Fibroblast of villous mesenchyme (primary cell): ENCODE measurements around the gene CHD5. TPM values are rescaled to one million over a fixed set of nuclear protein-coding genes. Genes with fewer than 3 reads are reported as not detected.
A peak's percentile ranks its signal among the peaks of the same experiment; 100 is the strongest.

Experiments
- DNase-seq: peaks from one replicate; pipeline ENCODE4 v3.0.0-alpha.2; 2010; ENCODE audit warnings: low read depth
- H3K4me3 ChIP-seq: 2 replicates; pipeline ENCODE4 v1.5.1; 2011; ENCODE audit warnings: low read depth, mild to moderate bottlenecking, low read length
- total RNA-seq: library from RNA; depleted of rRNA; stranded (reverse); fragments of >200 nt; gene quantifications from 2 replicates; pipeline ENCODE4 v1.2.3, GENCODE V29; 2012
- TF ChIP-seq, protein P1 (sequence below): IDR thresholded peaks from 2 replicates; pipeline ENCODE4 v1.5.1; 2012; ENCODE audit warnings: low read depth, mild to moderate bottlenecking, low read length; ENCODE audit not compliant: insufficient read depth

The CHD5 gene
- total RNA-seq, 1 donor: under 0.01 TPM

DNA sequence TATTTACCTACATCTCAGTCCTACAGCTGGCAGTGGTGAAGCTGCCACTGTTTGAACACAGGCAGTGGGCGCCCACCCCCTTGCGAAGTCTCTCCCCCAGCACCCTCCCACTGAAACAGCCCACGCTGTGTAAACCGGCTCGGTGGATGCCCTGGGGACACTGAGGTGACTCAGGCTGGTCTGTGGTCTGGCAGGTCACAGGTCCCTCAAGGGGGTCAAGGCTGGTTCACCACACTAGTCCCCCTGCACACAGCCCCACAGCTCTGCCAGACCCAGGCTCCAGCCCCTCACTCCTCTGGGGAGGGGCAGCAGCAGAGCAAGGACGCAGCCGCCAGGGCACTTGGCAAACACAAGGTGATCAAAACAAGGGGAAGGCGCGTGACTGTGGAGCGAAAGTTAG is 7.6 kb downstream of the CHD5 start:
- DNase-seq: no peak
- TF ChIP-seq, protein P1, sequence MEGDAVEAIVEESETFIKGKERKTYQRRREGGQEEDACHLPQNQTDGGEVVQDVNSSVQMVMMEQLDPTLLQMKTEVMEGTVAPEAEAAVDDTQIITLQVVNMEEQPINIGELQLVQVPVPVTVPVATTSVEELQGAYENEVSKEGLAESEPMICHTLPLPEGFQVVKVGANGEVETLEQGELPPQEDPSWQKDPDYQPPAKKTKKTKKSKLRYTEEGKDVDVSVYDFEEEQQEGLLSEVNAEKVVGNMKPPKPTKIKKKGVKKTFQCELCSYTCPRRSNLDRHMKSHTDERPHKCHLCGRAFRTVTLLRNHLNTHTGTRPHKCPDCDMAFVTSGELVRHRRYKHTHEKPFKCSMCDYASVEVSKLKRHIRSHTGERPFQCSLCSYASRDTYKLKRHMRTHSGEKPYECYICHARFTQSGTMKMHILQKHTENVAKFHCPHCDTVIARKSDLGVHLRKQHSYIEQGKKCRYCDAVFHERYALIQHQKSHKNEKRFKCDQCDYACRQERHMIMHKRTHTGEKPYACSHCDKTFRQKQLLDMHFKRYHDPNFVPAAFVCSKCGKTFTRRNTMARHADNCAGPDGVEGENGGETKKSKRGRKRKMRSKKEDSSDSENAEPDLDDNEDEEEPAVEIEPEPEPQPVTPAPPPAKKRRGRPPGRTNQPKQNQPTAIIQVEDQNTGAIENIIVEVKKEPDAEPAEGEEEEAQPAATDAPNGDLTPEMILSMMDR: no peak
- no peak overlapping the region for H3K4me3 ChIP-seq

DNA sequence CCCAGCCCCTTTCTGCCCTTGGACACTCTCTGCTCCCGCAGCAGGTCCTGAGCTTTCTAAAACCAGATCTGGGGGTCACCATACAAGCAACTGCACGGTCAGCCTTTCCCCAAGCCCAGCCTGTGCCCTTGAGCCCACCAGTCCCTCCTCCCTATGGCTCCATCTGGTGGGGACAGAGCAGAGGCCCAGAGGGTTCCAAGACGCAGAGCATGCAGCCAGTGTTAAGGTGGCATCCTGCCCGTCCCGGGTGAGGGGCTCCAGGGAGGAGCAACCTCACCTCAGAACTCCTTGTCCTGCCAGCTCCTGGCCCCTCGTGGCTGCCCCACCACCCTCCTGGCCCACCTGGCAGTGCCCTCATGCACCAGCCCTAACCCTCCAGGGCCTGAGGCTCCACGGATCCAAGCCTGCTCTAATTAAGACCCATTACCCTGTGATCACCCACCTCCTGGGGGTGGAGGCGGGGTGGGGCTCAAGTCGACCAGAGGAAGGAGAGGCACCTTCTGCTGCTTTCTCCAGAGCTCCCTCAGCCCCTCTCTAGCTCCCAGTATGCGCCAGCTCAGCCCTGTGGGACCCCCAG is 8.5 kb downstream of the CHD5 start:
- peak; percentile 12 for DNase-seq
- TF ChIP-seq, protein P1: peak; percentile 38
- no peak overlapping the region for H3K4me3 ChIP-seq

DNA sequence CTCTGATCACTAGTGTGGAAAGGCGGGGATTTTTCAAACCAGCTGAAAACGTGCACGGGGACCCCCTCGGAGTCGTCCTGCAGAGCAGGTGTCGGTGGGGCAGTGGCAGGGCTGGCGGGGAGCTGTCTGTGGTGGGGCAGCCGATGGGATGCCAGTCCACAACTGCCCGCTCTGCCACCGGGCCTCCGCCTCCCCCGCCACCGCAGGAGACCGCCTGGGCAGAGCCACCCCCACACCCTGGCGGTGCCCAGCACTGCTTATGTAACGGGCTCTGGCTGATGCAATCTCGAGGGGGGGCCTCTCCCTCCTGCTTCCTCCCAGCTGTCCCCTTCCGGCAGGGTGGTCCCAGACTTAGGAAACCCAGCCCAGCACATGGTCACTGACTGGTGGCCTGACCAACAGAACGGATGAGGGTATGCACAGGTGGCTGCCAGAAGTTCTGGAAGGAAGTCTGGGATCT is 9.3 kb downstream of the CHD5 start:
- TF ChIP-seq, protein P1: no peak
- DNase-seq: no peak
- H3K4me3 ChIP-seq: no peak overlapping the region

DNA sequence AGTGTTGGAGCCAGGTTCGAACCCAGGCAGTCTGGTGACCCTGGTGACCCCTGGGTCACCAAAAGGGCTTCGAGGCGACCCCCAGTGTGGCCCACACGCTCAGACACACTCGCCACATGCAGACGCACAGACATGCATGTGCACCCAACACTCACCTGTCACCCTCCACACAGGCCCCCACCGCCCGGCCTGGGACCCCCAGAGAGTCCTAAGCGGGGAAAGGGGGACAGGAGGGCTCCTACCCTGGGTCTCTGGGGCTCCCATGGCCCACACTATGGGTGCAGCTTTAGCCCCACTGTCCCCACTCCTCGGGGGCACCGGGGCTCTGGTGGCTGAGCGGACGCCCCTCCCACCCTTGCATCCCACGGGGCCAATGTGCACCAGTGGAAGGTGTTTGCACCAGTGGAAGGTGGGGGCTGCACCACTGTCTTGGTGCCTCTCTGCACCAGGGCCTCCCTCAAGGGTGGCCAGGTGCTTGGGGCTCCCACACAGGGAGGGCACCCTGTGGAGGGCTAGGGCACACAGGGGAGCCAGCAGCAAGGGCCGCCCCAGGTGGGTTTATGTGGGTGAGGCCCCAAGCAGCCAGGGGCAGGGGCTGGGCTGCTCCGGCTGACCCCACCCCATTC is 9.9 kb downstream of the CHD5 start:
- TF ChIP-seq, protein P1: no peak
- no peak for DNase-seq
- no peak overlapping the region for H3K4me3 ChIP-seq

DNA sequence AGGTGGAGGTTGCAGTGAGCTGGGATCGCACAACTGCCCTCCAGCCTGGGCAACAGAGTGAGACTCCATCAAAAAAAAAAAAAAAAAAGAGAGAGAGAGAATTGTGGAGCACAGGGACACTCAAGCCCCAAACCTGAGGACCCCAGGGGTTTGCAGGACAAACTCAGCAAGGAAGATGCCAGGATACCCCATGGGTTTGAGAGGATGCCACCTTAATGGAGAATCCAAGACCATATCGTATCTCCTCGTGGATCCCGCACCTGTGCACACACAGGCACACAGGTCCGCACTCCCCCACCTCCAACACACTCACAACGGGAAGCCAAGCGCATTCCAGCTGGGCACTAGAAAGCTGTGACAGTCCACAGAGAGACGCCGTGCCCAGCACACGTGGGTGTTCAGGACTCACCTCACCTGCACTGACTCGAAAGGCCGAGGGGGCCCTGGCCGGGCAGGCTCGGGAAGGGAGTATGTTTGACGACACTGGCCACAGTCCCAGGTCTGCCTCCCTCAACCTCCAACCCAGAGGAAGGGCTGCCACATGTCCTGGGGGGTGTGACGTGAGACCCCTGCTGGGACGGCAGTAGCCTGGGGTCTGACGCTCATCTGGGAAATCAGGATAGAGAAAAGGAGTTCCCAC is 11.1 kb downstream of the CHD5 start:
- TF ChIP-seq, protein P1: no peak
- no peak overlapping the region for H3K4me3 ChIP-seq
- DNase-seq: no peak

DNA sequence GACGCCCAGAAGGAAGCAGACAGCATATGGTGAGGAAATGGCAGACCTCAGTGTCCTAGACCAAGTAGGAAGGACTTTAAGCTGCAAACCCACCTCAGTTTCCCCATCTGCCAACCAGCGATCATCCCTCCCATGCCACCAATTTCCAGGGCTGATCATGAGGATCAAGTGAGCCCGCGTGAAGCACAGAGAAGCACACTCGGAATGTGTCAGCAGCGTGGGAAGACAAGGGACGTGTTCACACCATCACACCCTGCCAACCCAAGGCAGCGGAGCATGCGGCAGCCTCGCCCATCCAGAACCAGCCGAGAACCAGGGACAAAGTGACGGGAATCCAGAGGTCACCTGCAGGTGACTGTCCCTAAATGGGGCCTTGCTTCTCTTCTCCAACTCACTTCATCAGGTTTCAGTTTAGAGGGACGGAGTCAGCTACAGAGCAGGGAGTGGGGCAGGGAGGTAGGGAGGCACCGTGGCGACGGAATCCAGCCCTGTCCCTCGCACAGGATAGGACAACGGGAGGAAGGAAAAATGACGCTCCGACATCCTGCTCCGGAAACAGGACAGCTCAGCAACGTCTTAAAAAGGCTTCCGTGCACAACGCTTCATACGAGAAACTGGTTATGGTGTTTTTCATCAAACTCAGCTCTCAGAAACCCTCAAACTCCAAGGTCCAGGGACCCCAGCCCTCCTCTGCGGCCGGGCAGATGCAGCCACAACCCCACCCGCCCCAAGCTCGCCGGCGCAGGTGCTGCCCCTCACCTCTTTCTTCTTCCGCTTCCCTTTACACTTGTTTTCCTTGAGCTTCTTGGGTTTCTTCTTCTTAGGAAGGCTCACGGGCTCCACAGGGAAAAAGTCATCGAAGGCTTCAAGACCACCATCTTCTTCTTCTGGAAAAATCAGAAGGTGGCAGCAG is 12.5 kb downstream of the CHD5 start:
- H3K4me3 ChIP-seq: no peak overlapping the region
- TF ChIP-seq, protein P1: no peak
- no peak for DNase-seq
